ENCODE data around the gene MBLAC1.

- TF ChIP-seq CTCF (IDR thresholded peaks at IDR 0.05; ENCODE audit: borderline replicate concordance, extremely low read depth, low read length, poor library complexity, severe bottlenecking) = peak; percentile 95
- TF ChIP-seq EZH2 (IDR thresholded peaks at IDR 0.05; ENCODE audit: borderline replicate concordance, low read depth, low read length, severe bottlenecking) = no peak
These were observed 45.1 kb upstream of the MBLAC1 start, which contains the start of gene ZNF3 for GRCh38 chr7:100081535-100082102.

Data from DND-41 (cell line).